HepG2 (cell line): Measurements from ENCODE around the gene ABCF1. TPM values are rescaled to one million over a fixed set of nuclear protein-coding genes. Genes with fewer than 3 reads are reported as not detected.

Experiments
- BRD4 ChIP-seq: sonication (generic); formaldehyde crosslinking; IDR thresholded peaks from 2 replicates; pipeline ENCODE4 v1.4.0; 2020; ENCODE audit warnings: missing genetic modification reagents
- IKZF5 ChIP-seq: IDR thresholded peaks from 2 replicates; pipeline ENCODE4 v1.6.1; 2018; ENCODE audit warnings: missing genetic modification reagents, mild to moderate bottlenecking, missing compliant biosample characterization
- KDM3A ChIP-seq: IDR thresholded peaks from 2 replicates; pipeline ENCODE4 v1.6.1; 2018; ENCODE audit warnings: low read depth, missing compliant biosample characterization
- MAZ ChIP-seq, 2 experiments: sonication (generic) in 1 of 2; formaldehyde crosslinking in 1 of 2; IDR thresholded peaks; 2 replicates each; pipeline versions ENCODE4 v1.5.0 to v1.6.1; 2012 to 2020; ENCODE audit warnings: low read depth in 2 of 2, mild to moderate bottlenecking in 2 of 2, borderline replicate concordance in 1 of 2, improper control_type of control experiment in 1 of 2, low read length in 1 of 2, missing genetic modification reagents in 1 of 2, moderate library complexity in 1 of 2
- MTERF4 ChIP-seq: sonication (generic); formaldehyde crosslinking; IDR thresholded peaks from 2 replicates; pipeline ENCODE4 v1.8.0; 2023; ENCODE audit warnings: mild to moderate bottlenecking, missing genetic modification reagents
- NFE2 ChIP-seq: sonication (generic); formaldehyde crosslinking; IDR thresholded peaks from 2 replicates; pipeline ENCODE4 v1.4.0; 2020; ENCODE audit warnings: missing genetic modification reagents
- XRCC5 ChIP-seq: fragments of 200-400 bp; formaldehyde crosslinking; optimal IDR thresholded peaks from 2 replicates; pipeline ENCODE3; 2017; ENCODE audit warnings: mild to moderate bottlenecking, low read length
- ZBTB21 ChIP-seq: sonication (generic); formaldehyde crosslinking; IDR thresholded peaks from 2 replicates; pipeline ENCODE4 v1.4.0; 2020; ENCODE audit warnings: missing genetic modification reagents
- ZFP1 ChIP-seq: IDR thresholded peaks from 2 replicates; pipeline ENCODE4 v1.6.1; 2016
- ZNF142 ChIP-seq: sonication (generic); formaldehyde crosslinking; IDR thresholded peaks from 2 replicates; pipeline ENCODE4 v1.4.0; 2020; ENCODE audit warnings: missing genetic modification reagents
- ZNF280D ChIP-seq: sonication (generic); formaldehyde crosslinking; IDR thresholded peaks from 2 replicates; pipeline ENCODE4 v1.5.1; 2020; ENCODE audit warnings: mild to moderate bottlenecking, missing genetic modification reagents
- ZNF614 ChIP-seq: IDR thresholded peaks from 2 replicates; pipeline ENCODE4 v1.6.1; 2018; ENCODE audit warnings: missing biosample characterization, missing genetic modification reagents, inconsistent platforms, borderline replicate concordance
- ZNF780A ChIP-seq: sonication (generic); formaldehyde crosslinking; IDR thresholded peaks from 2 replicates; pipeline ENCODE4 v1.8.0; 2022; ENCODE audit warnings: mild to moderate bottlenecking, missing genetic modification reagents, moderate library complexity
- polyA plus RNA-seq, 8 experiments: library from polyadenylated mRNA; depleted of rRNA in 3 of 8; stranded (reverse) in 7 of 8; unstranded in 1 of 8; fragments of >200 nt; fragmentation: Illumina TruSeq in 4 of 8; extraction: Trizol in 4 of 8; gene quantifications; 2 replicates each; pipeline versions ENCODE4 v1.2.1 to v1.2.3, GENCODE V29; 2011 to 2016; ENCODE audit warnings: low read depth in 4 of 8, missing spikeins in 1 of 8, mixed read lengths in 1 of 8; ENCODE audit not compliant: insufficient read depth in 1 of 8
- total RNA-seq, 5 experiments: library from RNA; depleted of rRNA; stranded (reverse); fragments of >200 nt; fragmentation: Illumina TruSeq; extraction: Trizol; gene quantifications; 2 replicates each; pipeline ENCODE4 v1.2.3, GENCODE V29; 2016; ENCODE audit warnings: low read depth in 1 of 5

The ABCF1 gene
- total and polyA plus RNA-seq, 2 of the 13 experiments (the other 11 are each of a cell fraction or from before 2014, with no cell fraction given): 25.4 to 98.9 TPM

GRCh38 chr6:30556906-30557682, 14.1 kb upstream of the ABCF1 start, which contains the start of gene PRR3 (continued):
- TF ChIP-seq ZNF142 (CRISPR knock-in tag): no peak
- TF ChIP-seq IKZF5 (CRISPR knock-in tag): peak; percentile 90; the same call in 1 of the 2 replicates
- peak; percentile 81 for TF ChIP-seq XRCC5
- TF ChIP-seq ZNF614: peak; percentile 67; the same call in 1 of the 2 replicates
- TF ChIP-seq NFE2 (CRISPR knock-in tag): no peak
- no peak; the same call in 1 of the 2 replicates for TF ChIP-seq BRD4
- peak; percentile 63; the same call in 1 of the 2 replicates for TF ChIP-seq KDM3A (CRISPR knock-in tag)
- no peak; the same call in 1 of the 2 replicates for TF ChIP-seq ZBTB21
- TF ChIP-seq MAZ (IDR thresholded peaks at IDR 0.05; ENCODE audit: borderline replicate concordance, low read depth, low read length): peak; percentile 91
- TF ChIP-seq MAZ (CRISPR knock-in tag; IDR thresholded peaks at IDR 0.05; ENCODE audit: low read depth): peak; percentile 98
- TF ChIP-seq MTERF4 (CRISPR knock-in tag): peak; percentile 95
- TF ChIP-seq ZFP1 (CRISPR knock-in tag): peak; percentile 43; the same call in 1 of the 2 replicates
- TF ChIP-seq ZNF780A (CRISPR knock-in tag): peak; percentile 92
- peak; percentile 96 for TF ChIP-seq ZNF280D
